HG03135 (cell line): Measurements from ENCODE around the gene TUBGCP2.
"Not testable (repeated sequence)": the region's sequence is repeated elsewhere in the genome, so short reads cannot be mapped to it uniquely, and the experiment has no call there.

Experiments used
- ATAC-seq: cut with Tn5 transposase; IDR thresholded peaks from one replicate; pipeline ENCODE4 v1.9.1; 2021; ENCODE audit warnings: mild to moderate bottlenecking, moderate library complexity; ENCODE audit not compliant: unreplicated experiment

The TUBGCP2 gene

GRCh38 chr10:133326745-133327650 lies 18.3 kb upstream of the TUBGCP2 start:
- no peak for ATAC-seq

DNA sequence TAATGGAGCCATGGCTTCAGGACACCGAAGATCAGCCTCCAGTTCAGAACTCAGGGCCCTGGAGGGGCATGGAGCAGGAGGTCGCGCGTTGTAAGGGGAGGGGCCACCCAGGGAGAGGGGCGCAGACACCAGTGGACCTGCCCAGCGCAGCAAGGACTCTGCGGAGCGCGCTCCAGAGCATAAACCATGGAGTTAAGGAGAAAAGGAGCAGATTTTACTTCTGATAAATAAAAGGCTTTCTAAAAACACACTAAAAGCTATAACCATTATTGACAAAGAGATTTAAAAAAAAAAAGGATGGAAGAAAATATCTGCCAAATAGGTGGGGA lies 17.5 kb upstream of the TUBGCP2 start:
- ATAC-seq: no peak

DNA sequence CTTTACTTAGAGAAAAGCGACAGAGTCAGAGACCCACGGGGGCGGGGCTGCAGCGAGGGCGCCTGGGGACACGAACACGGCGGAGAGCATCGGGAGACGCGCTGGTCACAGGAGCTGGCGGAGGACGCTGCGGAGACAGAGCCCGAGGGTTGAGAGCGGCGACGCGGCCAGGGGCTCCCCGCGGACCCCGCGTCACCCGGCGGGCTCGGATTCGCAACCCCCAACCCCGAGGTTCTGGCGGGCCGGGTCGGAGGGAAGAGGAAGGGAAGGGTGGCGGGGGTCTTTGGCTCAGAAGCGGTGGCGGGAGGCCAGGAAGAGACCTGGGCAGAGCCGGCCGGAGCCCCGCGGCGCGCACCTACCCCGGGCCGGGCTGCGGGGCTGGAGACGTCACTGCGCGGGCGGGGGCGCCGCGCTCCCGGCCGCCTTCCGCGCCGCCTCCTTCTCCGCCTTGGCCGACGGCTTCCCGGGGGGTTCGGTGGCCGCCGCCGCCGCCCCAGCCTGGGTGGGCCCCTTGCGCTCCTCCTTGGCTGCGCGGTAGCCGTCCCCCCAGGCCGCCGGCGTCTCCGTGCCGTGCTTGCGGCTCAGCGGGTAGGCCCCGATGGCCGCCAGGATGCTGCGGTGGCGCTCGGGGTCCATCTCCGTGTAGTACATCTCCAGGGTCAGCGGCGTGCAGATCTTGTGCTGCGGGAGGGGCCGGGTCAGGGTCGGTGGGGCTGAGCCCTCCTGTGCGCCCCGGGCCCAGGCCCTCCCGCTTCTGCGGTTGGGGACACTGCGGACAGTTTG lies 17.0 kb upstream of the TUBGCP2 start:
- no peak for ATAC-seq

DNA sequence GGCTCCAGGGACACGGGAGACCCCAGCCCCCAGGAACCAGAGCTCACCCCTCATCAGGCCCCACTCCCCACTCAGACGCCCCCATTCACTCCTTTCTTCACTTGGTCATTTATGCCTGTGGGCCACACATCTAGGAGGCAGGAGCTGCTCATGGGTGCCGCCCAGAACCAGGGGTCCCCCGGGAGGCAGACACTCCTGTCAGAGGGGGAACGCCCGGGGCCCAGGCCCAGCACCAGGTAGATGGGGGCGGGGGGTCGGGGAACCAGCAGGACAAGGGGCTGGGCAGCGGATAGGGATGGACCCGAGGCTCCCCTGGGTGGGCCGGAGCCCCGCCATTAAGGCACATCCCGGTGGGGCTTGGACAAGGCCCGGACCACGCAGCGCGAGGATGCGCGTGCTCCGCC lies 16.2 kb upstream of the TUBGCP2 start:
- no peak for ATAC-seq

GRCh38 chr10:133324198-133324792 lies 15.6 kb upstream of the TUBGCP2 start:
- ATAC-seq: peak; percentile 56

GRCh38 chr10:133322064-133322709 lies 13.5 kb upstream of the TUBGCP2 start:
- ATAC-seq: not testable (repeated sequence)

GRCh38 chr10:133320852-133321422 lies 12.3 kb upstream of the TUBGCP2 start:
- not testable (repeated sequence) for ATAC-seq

DNA sequence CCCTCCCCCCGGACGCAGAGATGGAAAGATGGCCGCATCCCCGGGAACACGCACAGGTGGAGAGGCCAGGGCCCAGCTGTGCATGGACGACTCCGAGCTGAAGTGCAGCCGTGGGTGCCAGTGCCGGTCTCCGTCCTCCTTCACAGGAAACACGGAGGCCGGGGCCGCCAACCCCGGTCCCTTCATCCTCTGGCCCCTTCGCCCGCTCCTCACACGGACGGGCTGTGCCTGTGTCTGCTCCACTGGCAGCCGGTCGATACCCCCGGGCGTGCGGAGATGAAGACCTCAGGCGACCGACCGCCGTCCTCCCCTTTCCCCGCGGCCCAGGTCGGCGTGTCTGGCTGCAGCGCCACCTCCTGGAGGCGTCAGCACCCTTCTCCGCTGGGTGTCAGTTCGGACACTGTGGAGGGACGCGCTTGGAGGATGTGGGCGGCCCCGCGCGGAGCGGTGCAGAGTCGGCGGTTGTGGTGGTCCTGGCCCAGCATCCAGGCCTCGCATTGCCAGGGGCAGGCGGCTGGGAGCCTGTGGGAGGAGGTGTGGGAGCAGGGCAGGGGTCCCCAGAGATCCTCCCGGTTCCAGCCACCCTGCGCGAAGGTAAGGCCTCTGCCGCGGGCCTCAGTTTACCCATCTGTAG lies 9.9 kb upstream of the TUBGCP2 start:
- ATAC-seq: peak; percentile 89

DNA sequence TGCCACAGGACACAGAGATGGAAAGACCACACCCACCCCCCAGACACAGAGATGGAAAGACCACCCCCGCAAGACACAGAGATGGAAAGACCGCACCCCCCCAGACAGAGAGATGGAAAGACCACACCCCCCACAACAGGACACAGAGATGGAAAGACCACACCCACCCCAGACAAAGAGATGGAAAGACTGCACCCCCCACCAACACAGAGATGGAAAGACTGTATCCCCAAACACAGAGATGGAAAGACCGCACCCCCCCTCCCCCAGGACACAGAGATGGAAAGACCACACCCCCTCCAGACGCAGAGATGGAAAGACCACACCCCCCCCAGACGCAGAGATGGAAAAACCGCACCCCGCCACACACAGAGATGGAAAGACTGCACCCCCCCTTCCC lies 8.1 kb upstream of the TUBGCP2 start:
- ATAC-seq: no peak

GRCh38 chr10:133316266-133316665 lies 7.6 kb upstream of the TUBGCP2 start:
- no peak for ATAC-seq

GRCh38 chr10:133315847-133316246 lies 7.2 kb upstream of the TUBGCP2 start:
- ATAC-seq: no peak

DNA sequence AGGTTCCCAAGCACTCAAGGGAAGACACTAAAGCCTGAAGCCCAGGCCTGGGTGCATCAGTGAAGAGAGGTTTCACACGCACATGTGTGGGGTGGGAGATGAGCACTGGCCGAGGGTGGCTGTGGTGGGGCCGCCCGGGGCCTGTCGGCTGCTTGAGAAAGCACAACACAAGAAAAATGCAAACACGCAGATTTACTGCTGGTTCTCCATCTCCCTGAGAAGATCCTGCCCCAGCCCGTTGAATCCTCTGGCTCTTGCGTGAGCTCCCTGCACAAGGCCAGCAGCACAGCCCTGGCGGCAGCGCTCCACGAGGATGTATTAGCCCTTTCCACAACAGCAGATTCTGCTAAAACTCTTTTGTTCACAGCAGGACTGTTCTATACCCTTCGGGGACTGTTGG lies 6.2 kb upstream of the TUBGCP2 start:
- no peak for ATAC-seq

- ATAC-seq: no peak
Observed at GRCh38 chr10:133313192-133313591, 4.5 kb upstream of the TUBGCP2 start.

DNA sequence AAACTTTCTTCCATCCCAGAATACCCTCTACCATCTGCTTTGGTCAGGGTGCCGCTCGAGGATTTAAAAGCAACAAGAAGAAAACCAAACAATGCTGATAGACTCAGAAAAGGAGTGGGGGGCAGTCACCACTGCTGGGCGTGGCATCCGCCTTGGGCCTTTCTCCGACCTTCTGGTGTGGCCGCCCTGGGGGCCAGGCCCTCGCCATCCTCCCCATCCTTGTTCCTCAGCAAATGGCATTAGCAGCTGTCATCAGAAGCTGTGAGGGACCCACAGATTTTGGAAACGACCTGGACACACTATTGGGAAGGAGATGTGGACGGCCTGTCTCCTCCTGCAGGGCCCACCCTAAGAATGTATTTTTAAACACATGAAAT lies 4.1 kb upstream of the TUBGCP2 start:
- no peak for ATAC-seq

DNA sequence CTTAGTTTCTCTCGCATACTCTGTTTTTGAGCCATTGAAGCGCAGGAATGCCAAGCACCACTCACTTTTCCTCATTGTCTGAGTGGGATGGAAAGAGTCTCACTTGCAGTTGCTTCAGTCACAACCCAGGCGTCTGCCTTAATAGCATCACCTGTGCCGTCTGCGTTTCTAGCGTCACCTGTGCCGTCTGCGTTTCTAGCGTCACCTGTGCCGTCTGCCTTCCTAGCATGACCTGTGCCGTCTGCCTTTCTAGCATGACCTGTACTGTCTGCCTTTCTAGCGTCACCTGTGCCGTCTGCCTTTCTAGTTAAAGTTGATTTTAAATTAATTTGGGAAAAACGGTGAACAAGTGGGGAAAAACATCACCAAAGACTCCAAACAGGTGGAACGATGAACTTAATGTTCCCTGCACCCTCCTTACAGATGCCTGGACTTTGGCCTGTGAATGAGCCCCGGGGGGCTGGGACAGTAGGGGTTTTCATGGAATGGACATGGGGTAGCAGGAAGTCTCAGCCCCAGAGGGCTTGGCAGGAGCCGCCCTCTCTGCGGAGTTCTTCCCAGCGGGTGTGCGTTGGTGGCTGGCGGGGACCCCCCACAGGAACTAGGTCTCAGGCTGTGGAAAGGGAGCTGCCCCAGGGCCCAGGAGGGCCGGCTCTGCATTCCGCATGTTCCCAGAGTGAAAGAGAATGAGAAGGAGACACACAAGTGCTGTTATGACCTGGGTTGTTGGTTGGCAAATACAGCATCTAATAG lies 3.5 kb upstream of the TUBGCP2 start:
- ATAC-seq: no peak

GRCh38 chr10:133311570-133311969 lies 2.9 kb upstream of the TUBGCP2 start:
- ATAC-seq: no peak

DNA sequence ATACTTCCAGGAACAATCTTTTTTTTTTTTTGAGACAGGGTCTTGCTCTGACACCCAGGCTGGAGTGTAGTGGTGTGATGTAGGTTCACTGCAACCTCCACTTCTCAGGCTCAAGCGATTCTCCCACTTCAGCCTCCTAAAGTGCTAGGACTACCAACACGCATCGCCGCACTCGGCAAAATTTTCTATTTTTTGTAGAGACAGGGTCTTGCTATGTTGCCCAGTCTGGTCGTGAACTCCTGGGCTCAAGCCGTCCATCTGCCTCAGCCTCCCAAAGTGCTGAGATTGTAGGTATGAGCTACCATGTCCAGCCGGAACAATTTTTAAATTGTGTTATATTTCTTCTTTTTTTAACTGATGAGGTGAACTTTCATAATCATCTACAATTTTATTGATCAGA lies 2.1 kb upstream of the TUBGCP2 start:
- no peak for ATAC-seq

- ATAC-seq: no peak
Observed at GRCh38 chr10:133310399-133310755, 1.7 kb upstream of the TUBGCP2 start.

- ATAC-seq: no peak
Observed at GRCh38 chr10:133309720-133310398, 1.2 kb upstream of the TUBGCP2 start.
